HG02571 (cell line): ENCODE results near the gene SIRT5.

Experiments
- ATAC-seq: cut with Tn5 transposase; IDR thresholded peaks from one replicate; pipeline ENCODE4 v1.9.1; 2021; ENCODE audit warnings: mild to moderate bottlenecking, moderate library complexity; ENCODE audit not compliant: unreplicated experiment

Gene SIRT5

GRCh38 chr6:13574571-13575376 lies at the start of gene SIRT5:
SIRT5 (plus strand) TSS chr6:13574601; CDS start chr6:13584111, 9,510 bp downstream.
- ATAC-seq: peak; percentile 67

DNA sequence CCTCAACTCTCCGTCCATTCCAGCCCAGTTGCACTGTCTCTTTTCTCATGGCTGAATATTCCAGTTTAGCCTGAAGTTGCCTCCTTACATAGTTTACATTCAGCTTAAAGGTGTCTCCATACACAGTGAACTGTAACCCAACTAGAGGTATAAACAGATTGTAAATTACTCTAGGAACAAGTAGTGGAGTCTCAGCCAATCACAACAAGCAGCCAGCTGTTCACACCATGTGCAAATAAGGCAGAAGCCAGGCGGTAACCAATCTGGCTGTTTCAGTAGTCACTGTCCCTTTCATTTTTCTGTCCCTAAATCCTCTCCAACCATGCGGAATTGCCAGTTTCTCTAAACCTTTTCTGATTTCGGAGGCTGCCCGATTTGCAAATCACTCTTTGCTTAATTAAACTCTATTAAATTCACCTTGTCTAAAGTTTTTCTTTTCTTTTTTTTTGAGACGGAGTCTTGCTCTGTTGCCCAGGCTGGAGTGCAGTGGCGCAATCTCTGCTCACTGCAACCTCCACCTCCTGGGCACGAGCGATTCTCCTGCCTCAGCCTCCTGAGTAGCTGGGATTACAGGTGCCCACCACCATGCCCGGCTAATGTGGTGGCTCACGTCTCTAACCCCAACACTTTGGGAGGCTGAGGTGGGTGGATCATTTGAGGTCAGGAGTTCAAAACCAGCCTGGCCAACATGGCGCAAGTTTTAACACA lies 49.4 kb upstream of the SIRT5 start:
- ATAC-seq: no peak

DNA sequence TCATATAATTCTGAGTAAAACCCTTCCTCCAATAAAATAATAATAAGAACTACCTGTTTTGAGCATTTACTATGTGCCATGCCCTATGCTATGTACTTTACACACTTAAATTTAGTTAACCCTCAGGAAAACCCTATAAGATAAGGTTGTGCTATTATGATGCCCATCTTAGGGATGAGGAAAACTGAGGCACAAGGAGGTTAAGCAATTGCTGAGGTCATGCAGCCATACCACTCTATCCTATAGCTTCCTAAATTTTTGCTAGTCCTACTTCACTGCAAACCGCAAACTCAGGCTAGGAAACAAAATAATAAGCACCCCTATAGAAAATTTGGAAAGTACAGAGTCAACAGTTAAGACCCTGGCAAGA lies 48.1 kb upstream of the SIRT5 start:
- ATAC-seq: no peak

DNA sequence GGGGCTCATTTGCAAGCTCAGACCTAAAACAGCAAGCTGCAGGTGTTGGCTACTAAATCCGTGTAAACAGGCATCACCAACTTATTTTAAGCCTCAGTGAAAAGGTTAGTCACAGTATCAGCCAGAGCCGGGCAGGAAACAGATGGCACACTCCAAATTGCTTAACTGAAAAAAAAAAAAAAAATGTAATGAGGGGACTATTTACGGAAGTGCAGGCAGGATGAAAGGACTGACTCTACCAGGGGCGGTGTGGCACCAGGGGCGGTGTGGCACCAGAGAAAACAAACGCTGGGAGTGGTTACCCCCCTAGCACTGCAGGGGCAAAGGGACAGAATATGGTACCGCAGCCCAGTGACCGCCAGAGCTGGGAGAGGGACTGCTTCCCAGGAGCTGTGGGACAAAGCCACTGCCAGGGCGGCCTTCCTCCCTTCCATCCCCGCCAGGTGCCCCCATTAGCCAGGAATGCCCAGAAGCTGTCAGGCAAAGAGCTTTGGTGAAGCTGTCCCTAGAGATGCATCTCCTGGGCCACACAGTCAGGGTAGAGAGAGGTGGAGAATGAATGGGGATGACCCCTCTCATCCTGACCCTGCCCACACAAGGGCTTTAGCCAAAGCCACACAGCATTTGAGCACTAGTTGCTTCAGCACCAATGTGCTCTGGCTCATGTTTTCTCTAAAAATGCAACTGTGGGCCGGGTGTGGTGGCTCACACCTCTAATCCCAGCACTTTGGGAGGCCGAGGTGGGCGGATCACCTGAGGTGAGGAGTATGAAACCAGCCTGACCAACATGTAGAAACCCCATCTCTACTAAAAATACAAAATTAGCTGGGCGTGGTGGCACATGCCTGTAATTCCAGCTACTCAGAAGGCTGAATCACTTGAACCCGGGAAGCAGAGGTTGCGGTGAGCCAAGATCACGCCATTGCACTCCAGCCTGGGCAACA lies 47.4 kb upstream of the SIRT5 start:
- peak; percentile 73 for ATAC-seq

DNA sequence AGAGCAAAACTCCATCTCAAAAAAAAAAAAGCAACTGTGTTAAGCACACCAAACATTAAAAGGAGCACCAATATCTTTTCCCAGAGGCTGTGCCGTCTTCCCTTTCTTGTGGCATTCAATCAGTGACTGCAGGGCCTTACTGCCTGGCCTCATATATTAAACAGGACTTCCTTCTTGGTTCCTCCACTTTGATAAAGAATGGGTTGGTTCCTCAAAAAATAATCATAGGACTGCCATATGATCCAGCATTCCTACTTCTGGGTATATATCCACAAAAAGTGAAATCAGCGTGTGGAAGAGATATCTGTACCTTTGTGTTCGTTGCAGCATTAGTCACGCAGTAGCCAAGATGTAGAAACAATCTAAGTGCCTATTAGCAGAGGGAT lies 46.7 kb upstream of the SIRT5 start:
- ATAC-seq: no peak

DNA sequence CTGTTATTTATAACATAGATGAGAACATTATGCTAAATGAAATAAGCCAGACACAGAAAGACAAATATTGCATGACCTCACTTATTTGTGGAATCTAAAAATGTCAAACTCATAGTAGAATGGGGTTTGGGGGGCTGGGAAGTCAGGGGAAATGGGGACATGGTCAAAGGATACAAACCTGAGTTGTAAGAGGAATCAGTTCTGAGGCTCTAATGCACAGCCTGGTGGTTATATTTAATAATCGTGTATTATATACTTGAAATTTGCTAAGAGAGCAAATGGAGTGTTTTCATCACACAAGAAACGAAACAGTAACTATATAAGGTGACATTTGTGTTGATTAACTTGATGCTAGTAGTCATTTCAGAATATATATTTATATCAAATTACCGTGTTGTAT lies 46.2 kb upstream of the SIRT5 start:
- no peak for ATAC-seq

DNA sequence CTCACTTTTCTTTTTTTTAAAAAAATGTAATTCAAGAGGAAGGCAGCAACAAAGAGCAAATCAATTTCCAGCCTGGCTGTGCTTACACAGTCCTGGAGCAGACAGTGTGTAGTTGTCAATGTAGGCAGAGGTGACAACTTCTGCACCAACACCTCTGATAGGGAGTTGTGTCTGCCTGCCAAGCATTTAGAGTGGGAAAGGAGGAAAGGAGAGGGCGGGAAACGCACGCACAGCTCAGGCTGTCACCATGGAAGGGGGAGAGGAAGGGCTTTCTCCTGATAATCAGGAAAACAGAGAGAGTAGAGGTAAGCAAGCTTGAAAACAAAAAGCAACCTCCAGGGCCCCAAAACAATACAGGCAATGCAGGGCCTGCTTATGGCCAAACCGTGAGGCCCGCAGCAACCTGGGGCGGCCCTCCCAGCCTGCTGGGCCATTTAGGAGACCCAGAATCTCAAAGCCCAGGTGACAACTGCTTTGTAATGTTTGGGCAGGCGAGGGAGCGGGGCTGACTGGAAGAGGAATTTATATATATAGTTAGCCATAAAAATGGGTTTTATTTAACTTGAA lies 45.5 kb upstream of the SIRT5 start:
- no peak for ATAC-seq

GRCh38 chr6:13531956-13532355 lies 42.4 kb upstream of the SIRT5 start:
- no peak for ATAC-seq

- ATAC-seq: no peak
These were observed 39.9 kb upstream of the SIRT5 start for GRCh38 chr6:13534536-13534935.

DNA sequence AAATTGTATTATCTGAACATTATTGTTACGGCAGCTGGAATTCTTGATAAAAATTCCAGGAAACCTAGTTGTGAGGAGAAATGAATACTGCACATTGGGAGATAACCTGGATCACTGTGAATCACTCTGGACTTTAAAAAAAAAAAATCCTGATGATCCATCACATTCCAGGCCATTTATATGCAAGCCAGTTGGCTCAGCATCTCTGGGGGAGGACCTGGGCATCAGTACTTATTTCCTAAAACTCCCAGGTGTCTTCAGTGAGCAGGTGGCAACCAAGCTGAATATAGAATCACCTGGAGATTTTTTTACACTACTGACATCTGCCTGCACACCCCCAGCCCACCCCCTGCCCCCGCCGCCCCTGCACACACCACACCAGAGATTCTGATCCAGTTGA lies 39.1 kb upstream of the SIRT5 start:
- no peak for ATAC-seq

GRCh38 chr6:13536796-13537526 lies 37.4 kb upstream of the SIRT5 start:
- ATAC-seq: no peak

DNA sequence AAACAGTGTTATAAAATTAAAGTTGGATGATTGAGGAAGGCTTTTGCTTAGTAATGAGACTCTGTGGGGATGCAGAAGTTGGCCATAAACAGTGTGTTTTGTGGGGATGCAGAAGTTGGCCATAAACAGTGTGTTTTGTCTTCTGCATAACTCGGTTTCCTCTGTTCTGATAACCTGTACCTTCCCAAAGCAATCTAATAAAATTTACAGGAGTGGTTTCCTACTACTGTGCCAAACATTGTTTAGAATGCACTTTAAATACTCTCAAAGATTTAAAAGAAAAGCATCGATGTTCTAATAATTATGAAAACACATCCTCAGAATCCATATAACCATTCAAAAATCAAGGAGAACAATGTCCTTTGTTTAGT lies 36.9 kb upstream of the SIRT5 start:
- ATAC-seq: no peak

DNA sequence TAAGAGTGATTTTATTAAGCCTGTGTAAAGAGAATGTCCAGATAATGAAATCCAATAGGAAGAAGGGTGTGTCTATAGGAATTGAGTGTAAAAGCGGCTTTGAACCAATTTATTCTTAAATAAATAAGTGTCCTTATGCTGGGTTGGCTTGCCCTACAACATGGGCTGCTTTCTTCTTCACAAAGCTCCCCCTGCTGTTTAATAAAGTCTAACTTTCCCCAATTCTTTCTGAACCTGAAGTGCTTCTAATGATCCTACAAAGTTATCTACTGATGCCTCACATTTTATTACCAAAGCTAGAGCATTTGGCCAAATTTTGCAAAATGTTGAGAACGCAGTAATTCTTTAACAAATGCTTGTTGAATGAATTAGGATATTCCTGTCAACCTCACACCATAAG lies 36.3 kb upstream of the SIRT5 start:
- no peak for ATAC-seq

GRCh38 chr6:13538600-13538999 lies 35.8 kb upstream of the SIRT5 start:
- no peak for ATAC-seq

DNA sequence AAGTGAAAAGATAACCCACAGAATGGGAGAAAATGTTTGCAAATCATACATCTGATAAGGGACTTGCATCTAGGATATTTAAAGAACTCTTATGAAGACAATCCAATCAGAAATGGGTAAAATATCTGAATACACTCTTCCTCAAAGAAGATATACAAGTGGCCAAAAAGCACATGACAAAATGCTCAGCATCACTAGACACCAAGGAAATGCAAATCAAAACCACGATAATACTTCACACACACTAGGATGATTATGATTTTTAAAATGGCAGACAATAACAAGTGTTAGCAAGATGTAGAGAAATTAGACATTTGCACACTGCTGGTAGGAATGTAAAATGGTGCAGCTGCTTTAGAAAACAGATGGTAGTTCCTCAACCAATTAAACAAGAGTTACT lies 34.8 kb upstream of the SIRT5 start:
- no peak for ATAC-seq

GRCh38 chr6:13541496-13541895 lies 32.9 kb upstream of the SIRT5 start:
- no peak for ATAC-seq

DNA sequence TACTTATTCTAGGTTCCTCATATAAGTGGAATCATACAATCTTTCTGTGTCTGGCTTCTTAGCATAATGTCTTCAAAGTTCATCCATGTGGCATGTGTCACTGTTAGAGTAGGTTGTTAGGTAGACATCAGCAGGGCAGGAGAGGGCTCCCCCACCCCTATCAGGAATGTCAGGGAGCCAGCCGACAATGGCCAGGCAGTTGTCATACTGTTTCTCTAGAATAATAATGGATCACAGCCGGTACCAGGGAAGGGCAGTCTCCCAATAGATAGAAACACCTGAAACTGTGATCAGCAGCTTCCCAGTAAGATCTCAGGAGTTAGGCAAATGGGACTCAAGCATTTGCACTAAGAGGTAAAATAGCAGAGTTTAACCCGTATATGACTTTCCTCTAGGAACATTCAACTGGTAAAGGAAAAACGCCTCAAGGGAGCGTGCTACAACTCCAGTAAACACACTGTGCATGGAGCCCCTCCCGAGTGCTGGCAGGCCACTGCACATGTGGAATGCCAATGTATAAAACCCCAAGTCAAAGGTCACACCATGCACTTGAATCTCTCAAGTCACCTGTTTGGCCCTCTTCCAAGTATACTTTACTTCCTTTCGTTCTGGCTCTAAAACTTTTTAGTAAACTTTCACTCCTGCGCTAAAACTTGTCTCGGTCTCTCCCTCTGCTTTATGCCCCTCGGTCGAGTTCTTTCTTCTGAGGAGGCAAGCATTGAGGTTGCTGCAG lies 29.8 kb upstream of the SIRT5 start:
- no peak for ATAC-seq

DNA sequence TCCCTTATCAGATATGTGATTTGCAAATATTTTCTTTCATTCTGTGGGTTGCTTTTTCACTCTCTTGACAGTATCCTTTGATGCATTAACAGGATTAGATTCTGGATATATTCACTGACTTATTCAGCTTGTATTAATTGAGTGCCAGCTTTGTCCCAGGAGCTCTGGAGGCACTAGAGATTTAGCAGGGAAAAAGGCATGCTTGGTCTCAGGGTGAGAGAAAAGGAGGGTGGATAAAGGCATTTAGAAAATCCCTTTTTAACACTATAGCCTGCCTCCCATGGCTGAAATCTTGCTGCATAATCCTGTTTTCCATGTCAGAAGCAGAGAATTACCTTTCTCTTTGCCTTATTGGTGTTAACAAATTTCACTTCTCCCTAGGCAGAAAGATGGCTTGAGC lies 28.5 kb upstream of the SIRT5 start:
- ATAC-seq: no peak

- no peak for ATAC-seq
These were observed 25.7 kb upstream of the SIRT5 start for GRCh38 chr6:13548500-13549210.
